HCT116 (cell line): ENCODE data around the gene DYNLL2. TPM values are rescaled to one million over a fixed set of nuclear protein-coding genes. Genes with fewer than 3 reads are reported as not detected.
"Not testable (repeated sequence)": the region's sequence is repeated elsewhere in the genome, so short reads cannot be mapped to it uniquely, and the experiment has no call there.

Experiments used
- ATAC-seq: fragments of 200-7000 bp; cut with Tn5 transposase; 2 replicates; pipeline ENCODE4 v1.9.1; 2020; ENCODE audit warnings: mild to moderate bottlenecking, moderate library complexity
- BruUV-seq: library from RNA; stranded (reverse); fragments of 400-500 nt; replicated peaks from 2 replicates; lab custom pipeline; 2021; lab: Mats Ljungman, UMichigan
- CTCF ChIA-PET: fragments of 300-600 bp; sonication (Branson Sonifier 250); formaldehyde crosslinking; loops from one replicate; lab custom pipeline; 2021; ENCODE audit warnings: antibody characterized with exemption; lab: Charles Lee
- POLR2A ChIA-PET: fragments of 300-600, 350-600 bp; sonication (Branson Sonifier 250); formaldehyde crosslinking; loops from one replicate; lab custom pipeline; 2021; ENCODE audit warnings: antibody characterized with exemption; lab: Charles Lee
- RAD21 ChIA-PET, 2 experiments: fragments of 300-600 bp; sonication (Branson Sonifier 250); formaldehyde crosslinking; loops; one replicate each; lab custom pipeline; 2023; ENCODE audit warnings: low total read pairs in 2 of 2; ENCODE audit not compliant: uncharacterized antibody in 2 of 2, unreplicated experiment in 2 of 2, low non-redundant PET in 1 of 2; lab: Charles Lee
- DNase-seq: peaks from one replicate; pipeline ENCODE4 v3.0.0-alpha.2; 2010; ENCODE audit warnings: low read depth, low spot score
- H2AFZ ChIP-seq: fragments of 200-600 bp; shearing (Covaris generic), sonication (generic); 2 replicates; pipeline ENCODE4 v1.6.1; 2017; ENCODE audit warnings: low read depth, mixed run types, mixed read lengths, antibody characterized with exemption, low read length; ENCODE audit not compliant: poor library complexity, severe bottlenecking
- H3K27ac ChIP-seq: 2 replicates; pipeline ENCODE4 v1.5.1; 2012; ENCODE audit warnings: low read depth, low read length
- H3K27me3 ChIP-seq: fragments of 200-600 bp; sonication (generic); 2 replicates; pipeline ENCODE4 v1.6.1; 2016; ENCODE audit warnings: mixed run types, low read length, mixed read lengths; ENCODE audit not compliant: insufficient read depth
- H3K36me3 ChIP-seq, 2 experiments: fragments of 200-500 bp in 1 of 2; fragments of 200-600 bp in 1 of 2; sonication (Bioruptor generic) in 1 of 2; sonication (generic) in 1 of 2; 2 replicates each; pipeline versions ENCODE4 v1.5.1 to v1.6.1; 2014 to 2016; ENCODE audit warnings: low read length in 2 of 2, inconsistent platforms in 1 of 2, mixed read lengths in 1 of 2, mixed run types in 1 of 2; ENCODE audit not compliant: insufficient read depth in 2 of 2, control insufficient read depth in 1 of 2
- H3K4me1 ChIP-seq, 2 experiments: fragments of 200-600 bp in 1 of 2; sonication (generic) in 1 of 2; 2 replicates each; pipeline versions ENCODE4 v1.5.1 to v1.6.1; 2012 to 2017; ENCODE audit warnings: low read length in 2 of 2, inconsistent platforms in 1 of 2, mild to moderate bottlenecking in 1 of 2, mixed read lengths in 1 of 2, mixed run types in 1 of 2, moderate library complexity in 1 of 2; ENCODE audit not compliant: insufficient read depth in 2 of 2, control insufficient read depth in 1 of 2
- H3K4me2 ChIP-seq: fragments of 200-600 bp; sonication (generic); 2 replicates; pipeline ENCODE4 v1.6.1; 2017; ENCODE audit warnings: mixed run types, low read length, mixed read lengths
- H3K4me3 ChIP-seq, 2 experiments: fragments of 200-600 bp in 1 of 2; sonication (generic) in 1 of 2; replicated peaks in 1 of 2; 2 replicates each; pipeline ENCODE4 v1.5.1; 2011 to 2016; ENCODE audit warnings: low read length in 2 of 2, control low read depth in 1 of 2, low read depth in 1 of 2, mild to moderate bottlenecking in 1 of 2, mixed read lengths in 1 of 2, mixed run types in 1 of 2
- H3K79me2 ChIP-seq: fragments of 200-600 bp; sonication (generic); 2 replicates; pipeline ENCODE4 v1.6.1; 2017; ENCODE audit warnings: mild to moderate bottlenecking, mixed run types, low read length, moderate library complexity, mixed read lengths; ENCODE audit not compliant: insufficient read depth
- H3K9ac ChIP-seq: fragments of 200-600 bp; sonication (generic); 2 replicates; pipeline ENCODE4 v1.6.1; 2016; ENCODE audit warnings: low read length, mixed read lengths
- H3K9me2 ChIP-seq: fragments of 200-600 bp; sonication (generic), shearing (Covaris generic); 2 replicates; pipeline ENCODE4 v1.6.1; 2017; ENCODE audit warnings: mixed run types, mild to moderate bottlenecking, moderate library complexity; ENCODE audit not compliant: insufficient read depth
- H3K9me3 ChIP-seq, 2 experiments: fragments of 200-500 bp in 1 of 2; fragments of 200-600 bp in 1 of 2; sonication (Bioruptor generic) in 1 of 2; sonication (generic) in 1 of 2; 2 replicates each; pipeline ENCODE4 v1.6.1; 2014 to 2017; ENCODE audit warnings: low read length in 2 of 2, mixed read lengths in 2 of 2, inconsistent platforms in 1 of 2, low read depth in 1 of 2, mild to moderate bottlenecking in 1 of 2, mixed run types in 1 of 2, moderate library complexity in 1 of 2; ENCODE audit not compliant: control insufficient read depth in 1 of 2, insufficient read depth in 1 of 2
- H4K20me1 ChIP-seq: fragments of 200-600 bp; sonication (generic), shearing (Covaris generic); 2 replicates; pipeline ENCODE4 v1.6.1; 2017; ENCODE audit warnings: mixed run types, mild to moderate bottlenecking, moderate library complexity; ENCODE audit not compliant: insufficient read depth
- EZH2 ChIP-seq: fragments of 200-600 bp; sonication (generic); IDR thresholded peaks from 2 replicates; pipeline ENCODE4 v1.6.1; 2017; ENCODE audit warnings: antibody characterized with exemption, mixed run types
- EZH2phosphoT487 ChIP-seq: fragments of 200-600 bp; IDR thresholded peaks from 2 replicates; pipeline ENCODE4 v1.6.1; 2018; ENCODE audit warnings: antibody characterized with exemption, borderline replicate concordance
- RAD21 ChIP-seq: IDR thresholded peaks from 2 replicates; pipeline ENCODE4 v1.6.1; 2012; ENCODE audit warnings: low read depth, mild to moderate bottlenecking
- ZFX ChIP-seq: fragments of 450-650 bp; IDR thresholded peaks from 2 replicates; pipeline ENCODE4 v1.6.1; 2017
- ZNF274 ChIP-seq: fragments of 200-500 bp; sonication (Bioruptor generic); IDR thresholded peaks from 2 replicates; pipeline ENCODE4 v1.6.1; 2014; ENCODE audit warnings: mild to moderate bottlenecking, low read depth, low read length, inconsistent platforms
- intact Hi-C: fragments of 100-400 bp; cut with micrococcal nuclease; formaldehyde crosslinking; loops from 2 replicates; pipeline ENCODE4 v1.10.0; 2022
- total RNA-seq: library from RNA; stranded (reverse); gene quantifications from one replicate; pipeline ENCODE4 v1.2.1, GENCODE V29; 2021; ENCODE audit not compliant: unreplicated experiment

DYNLL2 gene
- total RNA-seq, 1 experiment from 2014 or later, result 54.9 TPM

DNA sequence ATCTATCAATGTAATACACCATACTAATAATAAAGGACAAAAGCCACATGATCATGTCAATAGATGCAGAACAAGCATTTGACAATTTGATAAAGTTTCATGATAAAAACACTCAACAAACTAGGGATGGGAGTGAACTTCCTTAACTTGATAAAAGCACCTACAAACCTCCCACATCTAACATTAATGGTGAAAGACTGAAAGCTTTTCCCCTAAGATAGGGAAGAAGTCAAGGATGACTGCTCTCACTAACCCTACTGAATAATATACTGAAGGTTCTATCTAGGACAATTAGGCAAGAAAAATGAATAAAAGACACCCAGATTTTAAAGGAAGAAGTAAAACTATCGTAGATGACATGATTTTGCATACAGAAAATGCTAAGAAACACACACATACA, 10.4 kb upstream of the DYNLL2 start (continued):
- TF ChIP-seq RAD21 (no peak), ZFX (no peak), ZNF274 (no peak), EZH2 (no peak), EZH2phosphoT487 (no peak)

- H3K79me2 ChIP-seq, BruUV-seq, ATAC-seq, RAD21 ChIA-PET, H3K4me2 ChIP-seq, H3K27ac ChIP-seq, DNase-seq, H3K9me2 ChIP-seq, H3K9me3 ChIP-seq, CTCF ChIA-PET, H2AFZ ChIP-seq, POLR2A ChIA-PET, intact Hi-C loops, H3K4me3 ChIP-seq, H3K9ac ChIP-seq, H4K20me1 ChIP-seq, H3K4me1 ChIP-seq, H3K36me3 ChIP-seq: not testable (repeated sequence)
- H3K27me3 ChIP-seq, result peaks cover 33% of the 10 kb centered on the region
Observed at GRCh38 chr17:58073266-58073665, 10.0 kb upstream of the DYNLL2 start.

DNA sequence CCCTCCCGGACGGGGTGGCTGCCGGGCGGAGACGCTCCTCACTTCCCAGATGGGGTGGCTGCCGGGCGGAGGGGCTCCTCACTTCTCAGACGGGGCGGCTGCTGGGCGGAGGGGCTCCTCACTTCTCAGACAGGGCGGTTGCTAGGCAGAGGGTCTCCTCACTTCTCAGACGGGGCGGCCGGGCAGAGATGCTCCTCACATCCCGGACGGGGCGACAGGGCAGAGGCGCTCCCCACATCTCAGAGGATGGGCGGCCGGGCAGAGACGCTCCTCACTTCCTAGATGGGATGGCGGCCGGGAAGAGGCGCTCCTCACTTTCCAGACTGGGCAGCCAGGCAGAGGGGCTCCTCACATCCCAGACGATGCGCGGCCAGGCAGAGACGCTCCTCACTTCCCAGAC, 8.8 kb upstream of the DYNLL2 start:
- H3K9me2 ChIP-seq, H3K27ac ChIP-seq, H3K9me3 ChIP-seq, CTCF ChIA-PET, DNase-seq, H3K4me2 ChIP-seq, RAD21 ChIA-PET, H3K4me1 ChIP-seq, H3K36me3 ChIP-seq, intact Hi-C loops, H3K4me3 ChIP-seq, BruUV-seq, POLR2A ChIA-PET, H3K79me2 ChIP-seq, H4K20me1 ChIP-seq, H3K9ac ChIP-seq, ATAC-seq, H2AFZ ChIP-seq: not testable (repeated sequence)
- peaks cover 33% of the 10 kb centered on the region for H3K27me3 ChIP-seq
